Kidney glomerular epithelial cell (primary cell): ENCODE results near the gene WFIKKN1.
A peak's percentile ranks its signal among the peaks of the same experiment; 100 is the strongest.

Source experiments
- DNase-seq: peaks from one replicate; lab custom pipeline; 2025; lab: John Stamatoyannopoulos, UW

Gene WFIKKN1

DNA sequence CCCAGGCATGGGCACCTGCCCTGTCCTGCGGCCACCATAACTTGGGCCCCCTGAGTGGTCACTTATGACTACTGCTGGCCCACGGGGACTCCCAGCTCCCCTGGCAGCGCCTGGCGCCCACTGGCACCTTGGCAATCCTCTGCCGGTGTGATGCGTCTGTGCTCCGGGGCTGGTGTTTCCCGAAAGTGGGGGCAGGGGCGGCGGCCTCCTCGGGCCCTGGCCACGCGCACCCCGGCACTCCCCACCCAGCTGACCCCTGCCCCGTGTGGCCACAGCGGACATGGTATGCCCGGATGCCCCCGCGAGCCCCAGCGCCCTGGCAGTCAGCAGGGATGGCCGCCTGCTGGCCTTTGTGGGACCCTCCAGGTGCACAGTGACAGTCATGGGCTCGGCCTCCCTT is 26.7 kb downstream of the WFIKKN1 start:
- DNase-seq: no peak

DNA sequence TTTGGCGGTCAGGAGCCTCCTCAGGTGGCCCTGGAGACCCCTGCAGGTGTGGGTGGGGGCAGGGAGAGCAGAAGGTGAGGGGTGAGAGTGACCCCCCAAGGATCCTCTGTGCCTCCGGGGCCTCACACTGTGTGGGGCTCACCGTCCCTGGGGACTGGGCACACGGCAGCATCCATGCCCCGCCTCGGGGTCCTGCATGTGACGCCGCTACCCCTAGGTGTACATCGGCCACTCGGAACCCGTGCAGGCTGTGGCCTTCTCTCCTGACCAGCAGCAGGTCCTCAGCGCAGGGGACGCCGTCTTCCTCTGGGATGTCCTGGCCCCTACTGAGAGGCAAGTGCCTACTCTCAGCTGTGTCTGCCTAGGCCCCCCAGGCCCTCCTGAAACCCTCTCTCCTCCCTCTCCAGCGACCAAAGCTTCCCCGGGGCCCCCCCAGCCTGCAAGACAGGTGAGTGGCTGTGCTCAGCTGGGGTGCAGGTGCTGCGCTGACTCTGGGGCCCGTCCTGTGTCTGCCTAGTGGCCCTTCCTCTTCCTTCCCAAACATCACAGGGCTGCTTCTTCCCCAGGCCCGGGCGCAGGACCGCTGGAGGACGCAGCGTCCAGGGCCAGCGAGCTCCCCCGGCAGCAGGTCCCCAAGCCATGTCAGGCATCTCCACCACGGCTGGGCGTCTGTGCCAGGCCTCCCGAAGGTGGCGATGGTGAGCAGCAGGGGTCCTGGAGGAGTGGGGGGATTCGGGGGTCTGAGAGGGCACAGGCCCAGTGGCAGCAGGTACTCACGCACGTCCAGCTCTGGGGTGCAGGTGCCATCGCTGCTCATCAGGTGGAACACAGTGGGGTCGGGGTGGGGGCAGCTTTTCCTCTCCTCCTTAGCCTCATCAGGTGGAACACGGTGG is 28.1 kb downstream of the WFIKKN1 start:
- DNase-seq: no peak

GRCh38 chr16:659618-660017 is 28.8 kb downstream of the WFIKKN1 start:
- DNase-seq: no peak

DNA sequence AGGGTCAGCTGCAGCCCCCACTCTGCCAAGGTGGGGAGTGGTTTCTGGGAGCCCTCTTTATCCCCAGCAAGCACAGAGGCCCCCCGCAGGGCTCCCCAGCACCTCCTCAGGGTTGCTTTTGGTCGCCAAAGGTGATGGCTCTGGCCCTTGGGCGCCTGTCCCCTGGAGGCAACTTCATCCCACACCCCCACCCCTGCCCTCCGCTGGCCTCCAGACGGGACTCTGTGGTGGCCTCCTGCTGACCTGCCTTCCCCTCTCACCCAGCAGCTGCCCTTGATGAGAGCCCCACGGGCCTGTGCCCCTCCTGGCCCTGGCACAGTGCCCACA is 29.3 kb downstream of the WFIKKN1 start:
- DNase-seq: no peak

DNA sequence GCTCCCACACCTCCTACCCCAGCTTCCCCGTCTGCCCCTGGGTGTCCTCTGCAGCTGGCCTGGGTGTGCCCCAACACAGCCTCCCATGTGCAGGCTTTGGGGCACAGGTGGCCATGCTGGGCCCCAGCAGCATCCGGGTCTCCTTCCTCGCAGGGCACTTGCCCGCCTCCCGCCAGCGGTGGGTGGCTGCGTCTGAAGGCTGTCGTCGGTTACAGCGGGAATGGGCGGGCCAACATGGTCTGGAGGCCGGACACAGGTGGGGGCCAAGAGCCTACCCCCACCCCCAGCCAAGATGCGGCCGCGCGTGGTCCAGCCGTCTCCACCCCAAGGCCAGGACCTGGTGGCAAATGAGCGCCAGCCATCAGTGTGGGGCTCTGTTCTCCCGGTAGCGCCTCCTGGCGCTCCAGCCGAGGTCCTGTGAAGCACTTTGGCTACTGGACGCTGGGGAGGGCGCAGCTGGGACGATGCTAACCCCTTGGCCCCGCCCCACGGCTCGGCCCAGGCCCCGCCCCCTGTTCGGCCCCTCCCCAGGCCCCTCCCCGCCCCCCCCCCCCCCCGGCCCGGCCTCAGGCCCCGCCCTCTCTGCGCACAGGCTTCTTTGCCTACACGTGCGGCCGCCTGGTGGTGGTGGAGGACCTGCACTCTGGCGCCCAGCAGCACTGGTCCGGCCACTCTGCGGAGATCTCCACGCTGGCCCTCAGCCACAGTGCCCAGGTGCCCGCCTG is 29.8 kb downstream of the WFIKKN1 start:
- DNase-seq: peak; percentile 39

GRCh38 chr16:661184-661821 is 30.5 kb downstream of the WFIKKN1 start:
- no peak for DNase-seq

- no peak for DNase-seq
Measured at GRCh38 chr16:662095-662494, 31.3 kb downstream of the WFIKKN1 start.

DNA sequence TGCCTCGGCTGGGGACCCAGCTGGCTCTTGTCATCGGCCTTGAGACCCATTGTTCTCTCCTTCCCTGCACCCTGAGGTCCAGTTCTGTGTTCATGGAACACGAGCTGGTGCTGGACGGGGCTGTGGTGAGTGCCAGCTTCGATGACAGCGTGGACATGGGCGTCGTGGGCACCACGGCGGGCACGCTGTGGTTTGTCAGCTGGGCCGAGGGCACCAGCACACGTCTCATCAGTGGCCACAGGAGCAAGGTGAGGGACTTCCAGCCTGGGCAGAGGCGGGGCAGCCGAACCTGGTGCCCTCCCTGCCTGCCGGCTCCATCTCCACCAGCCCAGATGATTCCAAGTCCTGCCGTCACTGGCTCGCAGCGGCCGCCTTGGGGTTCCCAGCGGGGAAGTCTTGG is 31.8 kb downstream of the WFIKKN1 start:
- no peak for DNase-seq

DNA sequence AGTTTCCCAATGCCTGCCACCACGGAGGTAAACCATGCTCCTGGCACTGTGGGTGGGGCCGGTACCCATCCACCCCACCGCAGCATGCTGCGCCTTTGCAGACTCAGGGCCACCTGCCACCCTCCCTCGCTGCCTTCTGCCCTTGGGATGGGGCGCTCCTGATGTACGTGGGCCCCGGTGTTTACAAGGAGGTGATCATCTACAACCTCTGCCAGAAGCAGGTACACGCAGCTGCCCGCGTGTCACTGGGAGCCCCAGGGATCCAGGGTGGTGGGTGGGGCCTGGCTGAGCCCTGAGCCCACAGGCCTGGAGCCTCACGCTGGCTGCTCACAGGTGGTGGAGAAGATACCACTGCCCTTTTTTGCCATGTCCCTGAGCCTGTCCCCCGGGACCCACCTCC is 35.8 kb downstream of the WFIKKN1 start:
- no peak for DNase-seq

DNA sequence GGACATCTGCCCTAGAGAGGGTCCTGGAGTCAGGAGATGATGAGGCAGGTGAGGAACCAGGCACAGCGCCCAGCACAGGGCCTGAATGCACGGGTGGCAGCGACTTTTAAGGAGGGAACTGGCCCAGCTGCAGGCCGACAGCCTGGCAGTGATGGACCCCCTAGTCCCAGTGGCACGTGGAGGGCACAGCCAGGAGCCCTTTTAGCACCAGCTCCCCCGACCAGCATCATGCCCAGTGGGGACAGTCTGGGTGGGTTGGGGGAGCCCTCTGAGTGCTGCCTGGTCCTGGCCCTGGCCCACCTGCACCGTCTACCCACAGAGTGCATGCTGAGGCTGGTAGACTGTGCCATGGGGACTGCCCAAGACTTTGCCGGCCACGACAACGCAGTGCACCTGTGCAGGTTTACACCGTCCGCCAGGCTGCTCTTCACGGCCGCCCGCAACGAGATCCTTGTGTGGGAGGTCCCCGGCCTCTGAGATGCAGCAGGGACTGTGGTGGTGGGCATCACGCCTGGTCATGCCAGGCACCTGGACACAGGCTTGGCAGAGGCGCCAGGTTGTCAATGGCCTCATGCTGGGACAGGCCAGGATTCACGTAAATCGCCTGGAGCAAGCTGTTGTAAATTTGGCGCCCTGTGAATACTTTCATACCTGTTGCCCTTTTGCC is 36.5 kb downstream of the WFIKKN1 start:
- no peak for DNase-seq

- peak; percentile 85 for DNase-seq
Measured at GRCh38 chr16:667780-668518, 37.2 kb downstream of the WFIKKN1 start, which contains the start of gene RHOT2. RHOT2 (plus strand) TSS chr16:668132; CDS start chr16:668200, 68 bp downstream.

GRCh38 chr16:668519-669171 is 37.9 kb downstream of the WFIKKN1 start:
- no peak for DNase-seq

- no peak for DNase-seq
Measured at GRCh38 chr16:669666-670065, 38.9 kb downstream of the WFIKKN1 start.

GRCh38 chr16:670485-671352 is 39.9 kb downstream of the WFIKKN1 start:
- DNase-seq: no peak

DNA sequence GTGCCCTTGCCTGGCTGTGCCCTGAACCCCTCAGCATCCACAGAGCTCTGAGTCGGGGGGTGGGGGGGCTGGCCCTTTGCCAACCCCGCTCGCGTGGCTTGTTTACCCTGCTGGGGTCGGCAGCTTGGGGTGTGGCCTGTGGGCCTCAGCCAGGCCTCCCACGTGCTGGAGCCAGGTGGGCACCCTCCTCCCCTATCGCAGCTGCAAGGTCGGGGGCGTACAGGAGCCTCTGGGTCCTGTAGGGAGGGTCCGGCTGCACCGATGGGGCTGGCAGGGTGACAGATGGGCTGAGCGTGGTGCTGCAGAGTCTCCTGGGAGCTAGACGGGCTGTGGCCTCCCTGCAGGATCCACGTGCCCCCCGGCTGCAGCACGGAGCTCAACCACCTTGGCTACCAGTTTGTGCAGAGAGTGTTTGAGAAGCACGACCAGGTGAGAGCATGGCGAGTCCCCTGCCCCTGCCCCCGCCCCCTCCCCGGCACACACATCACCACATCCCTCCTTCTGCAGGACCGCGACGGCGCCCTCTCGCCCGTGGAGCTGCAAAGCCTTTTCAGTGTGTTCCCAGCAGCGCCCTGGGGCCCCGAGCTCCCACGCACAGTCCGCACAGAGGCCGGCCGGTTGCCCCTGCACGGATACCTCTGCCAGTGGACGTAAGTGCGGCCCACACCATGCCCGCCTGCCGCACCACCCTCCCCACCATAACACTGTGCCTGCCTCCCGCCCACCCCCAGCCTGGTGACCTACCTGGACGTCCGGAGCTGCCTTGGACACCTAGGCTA is 40.8 kb downstream of the WFIKKN1 start:
- no peak for DNase-seq

DNA sequence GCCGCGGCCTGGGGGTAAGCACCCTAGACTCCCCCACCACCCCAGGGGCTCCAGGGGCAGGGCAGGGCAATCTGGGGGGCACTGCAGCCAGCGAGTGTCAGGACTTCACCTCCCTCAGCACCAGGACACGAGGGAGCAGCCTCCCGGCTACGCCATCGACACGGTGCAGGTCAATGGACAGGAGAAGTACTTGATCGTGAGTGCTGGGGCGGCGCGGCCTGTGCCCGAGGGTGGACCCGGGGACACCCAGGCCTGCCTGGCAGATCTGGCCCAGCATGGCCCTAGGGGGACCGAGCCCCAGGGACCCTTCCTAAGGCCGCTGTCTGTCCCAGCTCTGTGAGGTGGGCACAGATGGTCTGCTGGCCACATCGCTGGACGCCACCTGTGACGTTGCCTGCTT is 41.6 kb downstream of the WFIKKN1 start:
- DNase-seq: no peak

- DNase-seq: no peak
Measured at GRCh38 chr16:672851-673250, 42.1 kb downstream of the WFIKKN1 start.

DNA sequence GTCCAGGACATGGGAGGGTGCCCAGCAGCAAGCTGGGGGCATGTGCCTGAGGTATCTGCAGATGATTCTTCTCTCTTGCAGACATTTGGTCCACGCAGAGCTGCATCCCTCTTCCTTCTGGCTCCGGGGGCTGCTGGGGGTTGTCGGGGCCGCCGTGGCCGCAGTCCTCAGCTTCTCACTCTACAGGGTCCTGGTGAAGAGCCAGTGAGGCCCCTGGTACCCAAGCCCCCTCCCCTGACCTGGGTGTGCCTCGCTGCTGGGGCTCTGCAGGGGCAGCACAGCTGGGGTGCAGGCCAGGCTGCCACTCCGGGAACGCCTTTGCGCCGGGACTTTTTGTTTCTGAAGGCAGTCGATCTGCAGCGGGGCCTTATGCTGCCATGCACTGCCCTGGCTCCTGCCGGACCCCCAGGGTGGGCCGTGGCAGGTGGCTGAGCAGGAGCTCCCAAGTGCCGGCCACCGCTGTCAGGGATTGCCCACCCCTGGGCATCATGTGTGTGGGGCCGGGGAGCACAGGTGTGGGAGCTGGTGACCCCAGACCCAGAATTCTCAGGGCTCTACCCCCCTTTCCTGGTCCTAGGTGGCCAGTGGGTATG is 42.7 kb downstream of the WFIKKN1 start:
- DNase-seq: no peak
